Measurements from ENCODE around the gene THTPA.

The THTPA gene

DNA sequence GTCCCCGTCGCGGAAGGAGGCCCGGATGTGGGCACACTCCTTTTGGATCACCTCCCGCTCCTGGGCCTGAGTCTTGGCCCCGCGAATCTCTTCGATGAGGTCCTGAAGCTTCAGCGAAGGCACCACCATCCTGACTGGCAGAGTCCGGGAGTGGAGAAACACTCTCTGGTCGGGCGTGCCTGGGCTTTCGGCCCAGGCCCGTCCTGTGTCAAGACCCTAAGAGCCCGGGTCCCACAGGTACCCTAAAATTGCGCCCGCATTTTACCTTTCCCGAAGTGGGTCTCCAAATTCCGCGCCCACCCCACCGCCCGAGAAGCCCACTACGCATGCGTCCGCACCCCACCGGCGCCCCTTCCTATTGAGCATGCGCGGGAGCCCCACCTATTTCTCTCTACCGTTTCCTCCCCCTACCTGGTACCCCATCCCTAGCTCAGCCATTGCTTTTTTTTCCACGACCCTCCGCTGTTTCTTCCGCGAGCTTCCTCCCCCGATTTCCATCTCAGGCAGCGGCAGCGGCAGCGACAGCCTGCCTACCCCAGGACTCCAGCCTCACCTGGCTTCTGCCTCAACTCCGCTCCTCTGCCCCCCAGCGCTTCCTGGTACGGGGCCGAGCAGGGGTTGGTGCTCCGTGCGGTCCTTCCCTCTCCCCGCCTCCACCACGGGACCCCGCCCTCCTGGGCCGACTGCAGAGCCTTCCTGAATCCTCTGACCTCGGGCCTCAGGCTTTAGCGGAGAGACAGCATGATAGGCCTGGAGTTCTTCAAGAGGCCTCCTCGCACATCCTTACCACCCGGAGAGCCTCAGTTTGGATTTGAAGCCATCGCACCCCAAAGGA is 11.3 kb downstream of the THTPA start, which contains the start of gene AP1G2:
AP1G2 (minus strand) TSS at position 606 of the 835 bp plus-strand sequence; CDS start at position 129, 477 bp downstream.
- POLR2A ChIA-PET, result no interaction called here
- Histone ChIP-seq H3K4me1 (ENCODE audit: control extremely low read depth in 1 of 4, control insufficient read depth in 4 of 4, insufficient read depth in 4 of 4, low read length in 3 of 4) (peaks cover 4 to 51% (median 45%) of the 10 kb centered on the region in 4 experiments), H3K27ac (ENCODE audit: insufficient read depth in 1 of 2, low read depth in 1 of 2, low read length in 2 of 2, poor library complexity in 1 of 2, severe bottlenecking in 2 of 2) (peak within 1 kb of the TSS; percentile 64 to 75), H3K4me3 (ENCODE audit: control insufficient read depth in 1 of 7, extremely low read depth in 1 of 7, insufficient read depth in 4 of 7, low read depth in 2 of 7, low read length in 6 of 7) (peak within 1 kb of the TSS; percentile 76 to 94 (median 85)), H3K36me3 (ENCODE audit: control insufficient read depth in 4 of 4, insufficient read depth in 4 of 4, low read length in 3 of 4) (peaks cover 9 to 38% (median 24%) of the 10 kb centered on the region in 4 experiments), H3K27me3 (replicated peaks in 2 of 5; ENCODE audit: control insufficient read depth in 4 of 5, insufficient read depth in 5 of 5, low read length in 4 of 5) (no peaks in the 10 kb centered on the region), H3K9me3 (ENCODE audit: control extremely low read depth in 1 of 5, control insufficient read depth in 4 of 5, insufficient read depth in 2 of 5, low read depth in 1 of 5, low read length in 4 of 5) (no peaks in the 10 kb centered on the region)
- CTCF ChIA-PET, result interaction anchor here (0.7 to 20.8 kb wide), 6 partner anchors 8 to 86 kb away, joined by 3 to 519 read pairs (median 4); no protein-coding TSS in a partner anchor
- peak; percentile 81 to 86 (median 84) for DNase-seq
- WGBS (ENCODE audit: insufficient coverage), result under 1% methylated on average over 44 of the region's 53 CpGs

- Histone ChIP-seq H3K4me3 (ENCODE audit: control insufficient read depth in 1 of 7, extremely low read depth in 1 of 7, insufficient read depth in 4 of 7, low read depth in 2 of 7, low read length in 6 of 7) (peak overlapping the region in 5 of 7 experiments; percentile 79 to 94 (median 85)), H3K27ac (ENCODE audit: insufficient read depth in 1 of 2, low read depth in 1 of 2, low read length in 2 of 2, poor library complexity in 1 of 2, severe bottlenecking in 2 of 2) (peak overlapping the region; percentile 64 to 75), H3K9me3 (ENCODE audit: control extremely low read depth in 1 of 5, control insufficient read depth in 4 of 5, insufficient read depth in 2 of 5, low read depth in 1 of 5, low read length in 4 of 5) (no peaks in the 10 kb centered on the region), H3K4me1 (ENCODE audit: control extremely low read depth in 1 of 4, control insufficient read depth in 4 of 4, insufficient read depth in 4 of 4, low read length in 3 of 4) (peaks cover 4 to 58% (median 52%) of the 10 kb centered on the region in 4 experiments), H3K27me3 (replicated peaks in 2 of 5; ENCODE audit: control insufficient read depth in 4 of 5, insufficient read depth in 5 of 5, low read length in 4 of 5) (no peaks in the 10 kb centered on the region), H3K36me3 (ENCODE audit: control insufficient read depth in 4 of 4, insufficient read depth in 4 of 4, low read length in 3 of 4) (peaks cover 9 to 32% (median 21%) of the 10 kb centered on the region in 4 experiments)
- ChIA-PET CTCF (interaction anchor here (0.6 to 20.8 kb wide), 11 partner anchors 9 to 342 kb away, joined by 3 to 519 read pairs (median 3); no protein-coding TSS in a partner anchor), POLR2A (no interaction called here)
- no CpG with 5 or more reads among the region's 2 CpGs for whole genome bisulfite sequencing (ENCODE audit: insufficient coverage)
- no peak for DNase-seq
Observed at GRCh38 chr14:23568021-23568599, 12.0 kb downstream of the THTPA start.

DNA sequence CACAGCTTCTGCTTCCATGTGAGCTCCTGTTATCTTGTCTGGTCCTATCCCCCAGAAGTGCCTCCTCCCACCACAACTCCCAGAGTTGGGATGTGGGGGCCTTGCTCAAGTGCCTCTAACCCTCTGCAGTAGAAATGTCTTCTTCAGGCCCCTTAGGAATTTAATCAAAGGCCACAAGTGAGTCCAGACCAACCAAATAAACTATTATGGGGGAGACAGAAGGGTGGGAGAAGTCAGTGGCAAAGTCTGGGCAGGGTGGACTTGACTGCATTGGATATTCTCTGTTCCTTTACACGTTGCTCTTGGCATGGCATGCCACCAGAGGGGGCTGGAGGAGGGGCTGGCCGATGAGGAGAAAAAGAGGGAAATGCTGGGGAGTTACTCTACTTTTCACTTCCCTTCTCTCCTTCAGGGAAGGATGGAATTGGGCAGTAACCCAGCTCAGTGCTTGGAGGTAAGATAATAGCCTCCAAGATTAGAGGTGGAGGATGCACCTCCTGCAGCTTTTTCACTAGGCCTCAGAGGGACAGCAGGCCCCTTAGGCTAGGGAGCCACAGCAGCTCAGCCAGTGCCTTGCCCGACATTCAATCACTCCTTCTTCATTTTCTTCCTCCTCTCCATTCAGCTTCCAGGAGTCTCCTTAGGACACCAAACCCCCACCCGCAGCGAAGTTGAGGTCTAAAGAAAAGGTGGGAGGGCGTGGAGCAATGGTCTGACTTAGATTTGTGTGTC is 12.7 kb downstream of the THTPA start:
- WGBS (ENCODE audit: insufficient coverage), result 65% methylated on average over 6 of the region's 6 CpGs
- Histone ChIP-seq H3K9me3 (ENCODE audit: control extremely low read depth in 1 of 5, control insufficient read depth in 4 of 5, insufficient read depth in 2 of 5, low read depth in 1 of 5, low read length in 4 of 5) (no peaks in the 10 kb centered on the region), H3K27ac (ENCODE audit: insufficient read depth in 1 of 2, low read depth in 1 of 2, low read length in 2 of 2, poor library complexity in 1 of 2, severe bottlenecking in 2 of 2) (peak overlapping the region in 1 of 2 experiments; percentile 75), H3K36me3 (ENCODE audit: control insufficient read depth in 4 of 4, insufficient read depth in 4 of 4, low read length in 3 of 4) (peaks cover 5 to 26% (median 15%) of the 10 kb centered on the region in 4 experiments), H3K4me3 (ENCODE audit: control insufficient read depth in 1 of 7, extremely low read depth in 1 of 7, insufficient read depth in 4 of 7, low read depth in 2 of 7, low read length in 6 of 7) (peak overlapping the region in 3 of 7 experiments; percentile 0 to 94 (median 85)), H3K4me1 (ENCODE audit: control extremely low read depth in 1 of 4, control insufficient read depth in 4 of 4, insufficient read depth in 4 of 4, low read length in 3 of 4) (peaks cover 4 to 63% (median 57%) of the 10 kb centered on the region in 4 experiments), H3K27me3 (replicated peaks in 2 of 5; ENCODE audit: control insufficient read depth in 4 of 5, insufficient read depth in 5 of 5, low read length in 4 of 5) (no peaks in the 10 kb centered on the region)
- POLR2A ChIA-PET, result no interaction called here
- CTCF ChIA-PET, result interaction anchor here (0.6 to 20.8 kb wide), 10 partner anchors 9 to 540 kb away, joined by 3 to 519 read pairs (median 3); no protein-coding TSS in a partner anchor
- DNase-seq, result peak; percentile 50 to 54 (median 52)

GRCh38 chr14:23569443-23570151 is 13.5 kb downstream of the THTPA start:
- no peak for DNase-seq
- 82% methylated on average over 5 of the region's 7 CpGs for WGBS (ENCODE audit: insufficient coverage)
- Histone ChIP-seq H3K4me3 (ENCODE audit: control insufficient read depth in 1 of 7, extremely low read depth in 1 of 7, insufficient read depth in 4 of 7, low read depth in 2 of 7, low read length in 6 of 7) (no peak overlapping the region), H3K9me3 (ENCODE audit: control extremely low read depth in 1 of 5, control insufficient read depth in 4 of 5, insufficient read depth in 2 of 5, low read depth in 1 of 5, low read length in 4 of 5) (no peaks in the 10 kb centered on the region), H3K36me3 (ENCODE audit: control insufficient read depth in 4 of 4, insufficient read depth in 4 of 4, low read length in 3 of 4) (peaks cover 0 to 18% (median 10%) of the 10 kb centered on the region in 4 experiments), H3K4me1 (ENCODE audit: control extremely low read depth in 1 of 4, control insufficient read depth in 4 of 4, insufficient read depth in 4 of 4, low read length in 3 of 4) (peaks cover 4 to 63% (median 57%) of the 10 kb centered on the region in 4 experiments), H3K27me3 (replicated peaks in 2 of 5; ENCODE audit: control insufficient read depth in 4 of 5, insufficient read depth in 5 of 5, low read length in 4 of 5) (no peaks in the 10 kb centered on the region), H3K27ac (ENCODE audit: insufficient read depth in 1 of 2, low read depth in 1 of 2, low read length in 2 of 2, poor library complexity in 1 of 2, severe bottlenecking in 2 of 2) (no peak overlapping the region)
- ChIA-PET POLR2A (no interaction called here), CTCF (interaction anchor here (0.8 to 20.8 kb wide), 7 partner anchors 10 to 539 kb away, joined by 3 to 519 read pairs (median 8); no protein-coding TSS in a partner anchor)

GRCh38 chr14:23570806-23571483 is 14.9 kb downstream of the THTPA start:
- peaks cover 4 to 63% (median 58%) of the 10 kb centered on the region in 4 experiments for H3K4me1 ChIP-seq (ENCODE audit: control extremely low read depth in 1 of 4, control insufficient read depth in 4 of 4, insufficient read depth in 4 of 4, low read length in 3 of 4)
- peaks cover 0 to 13% (median 5%) of the 10 kb centered on the region in 5 experiments for H3K27me3 ChIP-seq (replicated peaks in 2 of 5; ENCODE audit: control insufficient read depth in 4 of 5, insufficient read depth in 5 of 5, low read length in 4 of 5)
- peaks cover 0 to 4% (median 1%) of the 10 kb centered on the region in 4 experiments for H3K36me3 ChIP-seq (ENCODE audit: control insufficient read depth in 4 of 4, insufficient read depth in 4 of 4, low read length in 3 of 4)
- POLR2A ChIA-PET, result no interaction called here
- H3K4me3 ChIP-seq (ENCODE audit: control insufficient read depth in 1 of 7, extremely low read depth in 1 of 7, insufficient read depth in 4 of 7, low read depth in 2 of 7, low read length in 6 of 7), result no peak overlapping the region
- peaks cover 0 to 6% (median 0%) of the 10 kb centered on the region in 5 experiments for H3K9me3 ChIP-seq (ENCODE audit: control extremely low read depth in 1 of 5, control insufficient read depth in 4 of 5, insufficient read depth in 2 of 5, low read depth in 1 of 5, low read length in 4 of 5)
- no peak overlapping the region for H3K27ac ChIP-seq (ENCODE audit: insufficient read depth in 1 of 2, low read depth in 1 of 2, low read length in 2 of 2, poor library complexity in 1 of 2, severe bottlenecking in 2 of 2)
- no peak for DNase-seq
- 85% methylated on average over 23 of the region's 23 CpGs for WGBS (ENCODE audit: insufficient coverage)
- CTCF ChIA-PET, result interaction anchor here (0.8 to 20.8 kb wide), 6 partner anchors 8 to 359 kb away, joined by 3 to 519 read pairs (median 12); no protein-coding TSS in a partner anchor

Measured in common myeloid progenitor, CD34-positive (primary cell).